Stimulated activated CD8-positive, alpha-beta memory T cell treated with anti-CD3 and anti-CD28 coated beads, Interleukin-15, amount 100 ng/mL, for 1 hour (primary cell): ENCODE data around the gene RINT1.

Experiments
- DNase-seq: peaks from one replicate; pipeline ENCODE4 v3.0.0-alpha.2; 2020; ENCODE audit warnings: low read depth

Gene RINT1

DNA sequence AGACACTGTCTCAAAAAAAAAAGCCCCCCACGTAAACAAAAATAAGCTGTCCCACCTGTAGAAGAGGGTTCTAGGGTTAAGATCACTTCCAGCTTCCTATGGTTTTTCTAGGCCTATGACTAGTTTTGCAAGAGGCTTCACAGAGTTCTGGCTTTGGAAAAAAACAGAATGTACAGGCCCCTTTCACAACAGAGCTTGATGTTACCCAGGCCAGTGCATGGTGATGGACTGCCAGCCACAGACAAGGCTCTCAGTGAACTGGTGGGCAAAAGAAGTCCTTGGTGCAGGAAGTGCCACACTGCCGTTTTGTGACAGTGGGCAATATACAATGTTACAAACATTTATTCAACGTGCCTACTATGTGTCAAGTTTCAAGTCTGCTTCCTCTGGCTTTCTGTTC lies 67.5 kb downstream of the RINT1 start:
- DNase-seq, result no peak

GRCh38 chr7:105600720-105601550 lies 68.9 kb downstream of the RINT1 start:
- DNase-seq, result no peak

GRCh38 chr7:105602325-105603305 lies 70.6 kb downstream of the RINT1 start:
- DNase-seq, result no peak

- DNase-seq, result no peak
Measured at GRCh38 chr7:105610165-105610930, 78.3 kb downstream of the RINT1 start.

- DNase-seq, result no peak
Measured at GRCh38 chr7:105611856-105612775, 80.1 kb downstream of the RINT1 start.

GRCh38 chr7:105612806-105613205 lies 80.8 kb downstream of the RINT1 start:
- DNase-seq, result no peak

- no peak for DNase-seq
Measured at GRCh38 chr7:105613611-105614330, 81.8 kb downstream of the RINT1 start.

- no peak for DNase-seq
Measured at GRCh38 chr7:105614341-105614840, 82.4 kb downstream of the RINT1 start.
